ENCODE measurements around the gene AMPD2. TPM values are rescaled to one million over a fixed set of nuclear protein-coding genes. Genes with fewer than 3 reads are reported as not detected.

The AMPD2 gene
- total RNA-seq, 1 experiment from 2014 or later, result 85.8 TPM

DNA sequence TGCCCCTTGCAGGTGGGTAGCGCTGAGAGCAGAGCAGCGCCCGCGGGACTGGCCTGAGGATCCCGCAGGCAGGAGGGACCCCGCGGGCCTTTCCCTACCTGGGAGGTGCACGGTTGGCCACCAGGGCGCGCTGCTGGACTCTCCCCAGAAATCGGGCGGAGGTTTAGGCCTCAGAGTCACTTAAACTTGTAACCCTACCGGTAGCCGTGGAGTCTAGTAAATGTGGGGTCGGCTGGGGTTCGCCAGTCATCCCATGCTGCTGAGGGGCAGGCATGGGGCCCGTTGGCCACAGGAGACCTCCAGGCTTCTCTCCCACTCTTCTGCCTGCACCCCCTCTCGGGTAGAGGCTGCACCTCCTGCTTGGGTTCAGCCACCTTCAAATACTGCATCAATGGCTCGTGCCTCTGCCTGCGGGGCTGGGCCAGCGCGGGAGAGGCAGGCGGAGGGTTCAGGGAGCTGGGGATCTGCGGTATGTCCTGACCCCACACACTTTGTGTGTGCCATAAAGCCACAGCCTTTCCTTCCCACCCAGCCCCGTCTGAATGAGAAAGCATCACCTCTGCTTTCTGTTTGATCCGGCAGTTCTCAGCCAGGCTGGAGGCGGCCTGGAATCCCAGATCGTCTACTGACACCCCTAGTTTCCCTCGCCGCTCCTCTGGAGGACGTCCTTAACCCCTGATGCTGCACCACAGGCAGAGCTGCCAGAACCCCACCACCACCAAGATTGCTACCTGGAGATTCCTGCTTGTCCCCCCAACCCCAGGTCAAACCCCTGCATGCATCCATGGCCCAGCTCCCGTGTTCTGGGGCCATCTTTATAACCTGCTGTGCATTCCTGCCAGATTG lies 24.0 kb downstream of the AMPD2 start:
- H3K4me1 ChIP-seq (ENCODE audit: control insufficient read depth, insufficient read depth, low read length), result peaks cover 8% of the 10 kb centered on the region; the same call in 1 of the 2 replicates
- H3K9me3 ChIP-seq (ENCODE audit: control insufficient read depth, insufficient read depth, low read depth, low read length), result no peaks in the 10 kb centered on the region
- ChIA-PET POLR2A (no interaction called here), CTCF (interaction anchor here (0.6 to 1.9 kb wide), 3 partner anchors 97 to 341 kb away, joined by 3 to 7 read pairs (median 3); partner anchors contain the start of gene AHCYL1)
- H3K27me3 ChIP-seq (ENCODE audit: control insufficient read depth, insufficient read depth, low read length), result no peaks in the 10 kb centered on the region
- DNase-seq (ENCODE audit: low read depth, low spot score), result no peak
- peak overlapping the region; percentile 41 for H3K27ac ChIP-seq (ENCODE audit: low read length)
- ATAC-seq, result peak; percentile 94
- intact Hi-C loops (cut with micrococcal nuclease; ENCODE audit: unreplicated experiment) (loop anchor here (2.0 to 5.0 kb wide), 2 partner anchors 129 to 339 kb away; partner anchors contain the start of gene AHCYL1), in situ Hi-C loops (cut with HindIII; ENCODE audit: low pct_unique_long_range_greater_than_20kb, low sequenced_read_pairs) (no loop called here)
- peak overlapping the region in 1 of 2 experiments; percentile 8; a peak in 1 of 4 replicates for H3K4me3 ChIP-seq (ENCODE audit: low read depth in 2 of 2, low read length in 2 of 2)
- no peak for TF ChIP-seq SIN3A (IDR thresholded peaks at IDR 0.05; ENCODE audit: borderline replicate concordance, insufficient read depth, low read depth, low read length)
- TF ChIP-seq, protein P1, sequence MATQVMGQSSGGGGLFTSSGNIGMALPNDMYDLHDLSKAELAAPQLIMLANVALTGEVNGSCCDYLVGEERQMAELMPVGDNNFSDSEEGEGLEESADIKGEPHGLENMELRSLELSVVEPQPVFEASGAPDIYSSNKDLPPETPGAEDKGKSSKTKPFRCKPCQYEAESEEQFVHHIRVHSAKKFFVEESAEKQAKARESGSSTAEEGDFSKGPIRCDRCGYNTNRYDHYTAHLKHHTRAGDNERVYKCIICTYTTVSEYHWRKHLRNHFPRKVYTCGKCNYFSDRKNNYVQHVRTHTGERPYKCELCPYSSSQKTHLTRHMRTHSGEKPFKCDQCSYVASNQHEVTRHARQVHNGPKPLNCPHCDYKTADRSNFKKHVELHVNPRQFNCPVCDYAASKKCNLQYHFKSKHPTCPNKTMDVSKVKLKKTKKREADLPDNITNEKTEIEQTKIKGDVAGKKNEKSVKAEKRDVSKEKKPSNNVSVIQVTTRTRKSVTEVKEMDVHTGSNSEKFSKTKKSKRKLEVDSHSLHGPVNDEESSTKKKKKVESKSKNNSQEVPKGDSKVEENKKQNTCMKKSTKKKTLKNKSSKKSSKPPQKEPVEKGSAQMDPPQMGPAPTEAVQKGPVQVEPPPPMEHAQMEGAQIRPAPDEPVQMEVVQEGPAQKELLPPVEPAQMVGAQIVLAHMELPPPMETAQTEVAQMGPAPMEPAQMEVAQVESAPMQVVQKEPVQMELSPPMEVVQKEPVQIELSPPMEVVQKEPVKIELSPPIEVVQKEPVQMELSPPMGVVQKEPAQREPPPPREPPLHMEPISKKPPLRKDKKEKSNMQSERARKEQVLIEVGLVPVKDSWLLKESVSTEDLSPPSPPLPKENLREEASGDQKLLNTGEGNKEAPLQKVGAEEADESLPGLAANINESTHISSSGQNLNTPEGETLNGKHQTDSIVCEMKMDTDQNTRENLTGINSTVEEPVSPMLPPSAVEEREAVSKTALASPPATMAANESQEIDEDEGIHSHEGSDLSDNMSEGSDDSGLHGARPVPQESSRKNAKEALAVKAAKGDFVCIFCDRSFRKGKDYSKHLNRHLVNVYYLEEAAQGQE (IDR thresholded peaks at IDR 0.05; ENCODE audit: insufficient read depth in 1 of 2, low read depth in 2 of 2, low read length in 1 of 2), result no peak
- no peak for TF ChIP-seq TCF7L2 (IDR thresholded peaks at IDR 0.05; ENCODE audit: low read depth, low read length)
- TF ChIP-seq, protein P2, sequence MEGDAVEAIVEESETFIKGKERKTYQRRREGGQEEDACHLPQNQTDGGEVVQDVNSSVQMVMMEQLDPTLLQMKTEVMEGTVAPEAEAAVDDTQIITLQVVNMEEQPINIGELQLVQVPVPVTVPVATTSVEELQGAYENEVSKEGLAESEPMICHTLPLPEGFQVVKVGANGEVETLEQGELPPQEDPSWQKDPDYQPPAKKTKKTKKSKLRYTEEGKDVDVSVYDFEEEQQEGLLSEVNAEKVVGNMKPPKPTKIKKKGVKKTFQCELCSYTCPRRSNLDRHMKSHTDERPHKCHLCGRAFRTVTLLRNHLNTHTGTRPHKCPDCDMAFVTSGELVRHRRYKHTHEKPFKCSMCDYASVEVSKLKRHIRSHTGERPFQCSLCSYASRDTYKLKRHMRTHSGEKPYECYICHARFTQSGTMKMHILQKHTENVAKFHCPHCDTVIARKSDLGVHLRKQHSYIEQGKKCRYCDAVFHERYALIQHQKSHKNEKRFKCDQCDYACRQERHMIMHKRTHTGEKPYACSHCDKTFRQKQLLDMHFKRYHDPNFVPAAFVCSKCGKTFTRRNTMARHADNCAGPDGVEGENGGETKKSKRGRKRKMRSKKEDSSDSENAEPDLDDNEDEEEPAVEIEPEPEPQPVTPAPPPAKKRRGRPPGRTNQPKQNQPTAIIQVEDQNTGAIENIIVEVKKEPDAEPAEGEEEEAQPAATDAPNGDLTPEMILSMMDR (IDR thresholded peaks at IDR 0.05), result peak; percentile 90
- no peak for TF ChIP-seq POLR2AphosphoS5 (IDR thresholded peaks at IDR 0.05; ENCODE audit: low read depth, low read length)
- no peaks in the 10 kb centered on the region for H3K36me3 ChIP-seq (ENCODE audit: control insufficient read depth, insufficient read depth, low read length)
- BruUV-seq (replicated peaks), result no TSS peak

DNA sequence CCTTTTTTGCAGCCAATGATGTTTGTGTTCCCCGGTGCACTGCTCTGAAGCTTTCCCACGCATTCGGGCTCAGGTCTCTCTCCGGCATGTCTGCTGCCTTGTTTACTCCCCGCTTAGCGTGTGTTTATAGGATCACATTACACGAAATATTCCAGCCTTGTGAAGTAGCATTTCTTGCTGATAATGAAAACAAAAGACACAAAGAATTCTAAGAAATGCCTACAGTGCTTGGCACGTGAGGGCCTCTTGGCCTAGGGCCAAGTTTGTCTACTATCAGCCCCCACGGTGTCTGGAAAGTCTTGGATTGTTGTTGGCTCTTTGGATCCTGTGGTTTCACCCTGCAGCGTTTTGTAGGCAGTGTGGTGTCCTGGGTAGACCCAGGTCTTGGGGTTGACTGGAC lies 25.0 kb downstream of the AMPD2 start:
- H3K4me1 ChIP-seq (ENCODE audit: control insufficient read depth, insufficient read depth, low read length), result peaks cover 8% of the 10 kb centered on the region; the same call in 1 of the 2 replicates
- CTCF ChIA-PET, result interaction anchor here (0.7 to 1.9 kb wide), 3 partner anchors 15 to 340 kb away, joined by 3 to 7 read pairs (median 4); partner anchors contain the start of gene AHCYL1
- no peaks in the 10 kb centered on the region for H3K9me3 ChIP-seq (ENCODE audit: control insufficient read depth, insufficient read depth, low read depth, low read length)
- H3K27ac ChIP-seq (ENCODE audit: low read length), result peak overlapping the region; percentile 39; the same call in 1 of the 2 replicates
- in situ Hi-C loops (cut with HindIII; ENCODE audit: low pct_unique_long_range_greater_than_20kb, low sequenced_read_pairs) (no loop called here), intact Hi-C loops (cut with micrococcal nuclease; ENCODE audit: unreplicated experiment) (loop anchor here (5.0 kb wide), 1 partner anchor 338 kb away; the partner anchor contains the start of gene AHCYL1)
- no peaks in the 10 kb centered on the region for H3K27me3 ChIP-seq (ENCODE audit: control insufficient read depth, insufficient read depth, low read length)
- TF ChIP-seq POLR2AphosphoS5 (IDR thresholded peaks at IDR 0.05; ENCODE audit: low read depth, low read length) (no peak), TCF7L2 (IDR thresholded peaks at IDR 0.05; ENCODE audit: low read depth, low read length) (no peak), SIN3A (IDR thresholded peaks at IDR 0.05; ENCODE audit: borderline replicate concordance, insufficient read depth, low read depth, low read length) (no peak)
- TF ChIP-seq, protein P1 (IDR thresholded peaks at IDR 0.05; ENCODE audit: insufficient read depth in 1 of 2, low read depth in 2 of 2, low read length in 1 of 2), result no peak
- TF ChIP-seq, protein P2 (IDR thresholded peaks at IDR 0.05), result no peak
- DNase-seq (ENCODE audit: low read depth, low spot score) (no peak), ATAC-seq (no peak)
- H3K36me3 ChIP-seq (ENCODE audit: control insufficient read depth, insufficient read depth, low read length), result no peaks in the 10 kb centered on the region
- POLR2A ChIA-PET, result no interaction called here
- no peak overlapping the region for H3K4me3 ChIP-seq (ENCODE audit: low read depth in 2 of 2, low read length in 2 of 2)
- no TSS peak for BruUV-seq (replicated peaks)
